GM21526 (cell line): ENCODE data around the gene ZNF143.
"Not testable (repeated sequence)": the region's sequence is repeated elsewhere in the genome, so short reads cannot be mapped to it uniquely, and the experiment has no call there.

Source experiments
- ATAC-seq: cut with Tn5 transposase; IDR thresholded peaks from one replicate; pipeline ENCODE4 v1.9.1; 2021; ENCODE audit warnings: moderate library complexity; ENCODE audit not compliant: unreplicated experiment, low FRiP score

Gene ZNF143

GRCh38 chr11:9460322-9461062 is at the start of gene ZNF143:
Gene ZNF143, plus strand, starts transcription at chr11:9461012. Its CDS starts 10,297 bp downstream, at chr11:9471309.
- peak; percentile 85 for ATAC-seq

DNA sequence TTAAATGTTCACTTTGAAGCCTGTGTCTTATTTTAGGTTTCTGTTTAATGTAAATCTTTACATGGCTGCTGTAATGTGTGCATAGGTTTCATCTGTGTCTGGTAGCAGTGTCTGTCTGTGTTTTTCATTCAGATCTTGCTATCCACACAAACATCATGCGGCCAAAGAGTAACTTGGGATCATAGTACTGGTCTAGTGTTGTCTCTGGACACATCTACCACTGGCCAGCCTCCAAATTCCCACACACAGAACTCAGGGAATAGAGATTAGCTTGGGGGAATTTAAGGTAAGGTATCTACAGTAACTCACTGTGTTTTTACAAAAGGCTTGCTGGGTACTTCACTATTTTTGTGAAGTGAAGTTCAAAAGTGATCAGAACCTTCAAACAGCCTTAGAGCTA is 32.1 kb upstream of the ZNF143 start:
- ATAC-seq = no peak

GRCh38 chr11:9438611-9439010 is 22.2 kb upstream of the ZNF143 start:
- ATAC-seq = no peak

GRCh38 chr11:9446230-9446629 is 14.6 kb upstream of the ZNF143 start:
- ATAC-seq = no peak

GRCh38 chr11:9448576-9449352 is 12.0 kb upstream of the ZNF143 start:
- ATAC-seq = no peak

DNA sequence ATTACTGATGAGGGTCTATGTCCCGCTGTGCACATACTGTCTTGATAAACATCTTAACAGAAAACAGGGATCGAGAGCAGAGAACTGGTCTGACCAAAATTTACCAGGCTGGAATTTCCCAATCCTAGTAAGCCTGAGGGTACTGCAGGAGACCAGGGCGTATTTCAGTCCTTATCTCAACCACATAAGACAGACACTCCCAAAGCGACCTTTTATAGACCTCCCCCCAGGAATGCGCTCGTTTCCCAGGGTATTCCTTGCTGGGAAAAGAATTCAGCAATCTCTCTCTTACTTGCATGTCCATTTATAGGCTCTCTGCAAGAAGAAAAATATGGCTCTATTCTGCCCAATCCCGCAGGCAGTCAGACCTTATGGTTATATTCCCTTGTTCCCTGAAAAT is 8.8 kb upstream of the ZNF143 start:
- not testable (repeated sequence) for ATAC-seq

- ATAC-seq = no peak
Measured at GRCh38 chr11:9455722-9456121, 5.1 kb upstream of the ZNF143 start.

GRCh38 chr11:9459667-9460321 is 1.0 kb upstream of the ZNF143 start:
- ATAC-seq = no peak

- ATAC-seq = peak; percentile 43
Measured at GRCh38 chr11:9461063-9461759, 399 bp downstream of the ZNF143 start.

GRCh38 chr11:9461760-9462134 is 935 bp downstream of the ZNF143 start:
- no peak for ATAC-seq

GRCh38 chr11:9462172-9462799 is 1.5 kb downstream of the ZNF143 start:
- no peak for ATAC-seq

DNA sequence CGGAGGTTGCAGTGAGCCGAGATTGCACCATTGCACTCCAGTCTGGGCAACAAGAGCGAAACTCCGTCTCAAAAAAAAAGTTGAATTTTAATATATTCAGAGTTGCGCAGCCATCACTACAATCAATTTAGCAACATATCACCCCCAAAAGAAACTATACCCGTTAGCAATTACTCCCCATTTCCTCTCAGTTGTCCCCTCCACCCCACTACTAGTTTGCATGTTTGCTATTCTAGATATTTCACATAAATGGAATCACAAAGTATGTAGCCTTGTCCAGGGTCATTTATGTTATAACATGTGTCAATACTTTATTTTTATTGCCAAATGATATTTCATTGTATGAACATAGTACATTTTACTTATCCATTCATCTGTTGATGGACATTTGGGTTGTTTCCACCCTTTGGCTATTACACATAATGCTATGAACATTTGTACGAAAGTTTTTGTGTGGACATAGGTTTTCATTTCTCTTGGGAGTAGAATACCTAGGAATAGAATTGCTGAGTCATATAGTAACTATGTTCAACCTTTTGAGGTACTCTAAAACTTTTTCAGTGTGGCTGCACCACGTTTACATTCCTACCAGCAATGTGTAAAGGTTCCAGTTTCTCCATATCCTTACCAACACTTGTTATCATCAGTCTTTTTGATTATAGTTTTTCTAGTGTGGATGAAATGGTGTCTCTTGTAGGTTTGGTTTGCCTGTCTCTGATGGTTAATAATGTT is 2.2 kb downstream of the ZNF143 start:
- ATAC-seq = no peak

DNA sequence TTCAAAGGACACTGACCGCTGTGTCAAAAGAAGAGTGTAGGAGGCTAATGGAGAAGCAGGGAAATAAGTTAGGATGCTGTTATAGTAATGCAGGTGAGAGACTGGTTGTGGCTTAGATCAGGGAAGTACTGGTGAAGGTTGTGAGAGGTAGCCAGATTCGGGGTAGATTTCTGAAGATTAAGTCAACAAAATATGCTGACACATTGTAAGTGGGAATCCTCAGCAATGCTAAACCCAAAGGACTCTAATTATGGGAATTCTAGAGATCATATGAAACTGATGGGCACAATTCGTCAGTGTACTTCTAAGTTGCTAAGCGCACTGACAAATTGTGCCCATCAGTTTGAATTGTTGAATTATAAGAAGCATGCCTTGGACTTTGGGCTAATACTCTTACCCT is 10.0 kb downstream of the ZNF143 start:
- no peak for ATAC-seq

GRCh38 chr11:9473408-9473807 is 12.6 kb downstream of the ZNF143 start:
- ATAC-seq = no peak

- no peak for ATAC-seq
Measured at GRCh38 chr11:9479899-9480298, 19.1 kb downstream of the ZNF143 start.

- no peak for ATAC-seq
Measured at GRCh38 chr11:9489080-9489765, 28.4 kb downstream of the ZNF143 start.

- no peak for ATAC-seq
Measured at GRCh38 chr11:9490376-9490775, 29.6 kb downstream of the ZNF143 start.

GRCh38 chr11:9493492-9493891 is 32.7 kb downstream of the ZNF143 start:
- no peak for ATAC-seq

DNA sequence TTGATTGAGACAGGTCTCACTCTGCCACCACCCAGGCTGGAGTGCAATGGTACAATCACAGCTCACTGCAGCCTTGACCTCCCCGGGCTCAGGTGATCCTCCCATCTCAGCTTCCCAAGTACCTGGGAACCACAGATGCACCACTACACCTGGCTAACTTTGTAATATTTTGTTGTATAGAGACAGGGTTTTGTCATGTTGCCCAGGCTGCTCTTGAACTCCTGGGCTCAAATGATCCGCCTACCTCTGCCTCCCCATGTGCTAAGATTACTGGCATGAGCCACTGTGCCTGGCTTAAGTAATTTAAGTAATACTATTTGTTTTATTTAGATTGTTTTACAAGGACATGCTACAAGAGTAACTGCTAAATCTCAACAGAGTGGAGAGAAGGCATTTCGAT is 33.5 kb downstream of the ZNF143 start:
- no peak for ATAC-seq
